ENCODE data around the gene SPAAR.
A peak's percentile ranks its signal among the peaks of the same experiment; 100 is the strongest.

Gene SPAAR

GRCh38 chr9:35944841-35945240 is 35.6 kb downstream of the SPAAR start:
- TF ChIP-seq, protein P1, sequence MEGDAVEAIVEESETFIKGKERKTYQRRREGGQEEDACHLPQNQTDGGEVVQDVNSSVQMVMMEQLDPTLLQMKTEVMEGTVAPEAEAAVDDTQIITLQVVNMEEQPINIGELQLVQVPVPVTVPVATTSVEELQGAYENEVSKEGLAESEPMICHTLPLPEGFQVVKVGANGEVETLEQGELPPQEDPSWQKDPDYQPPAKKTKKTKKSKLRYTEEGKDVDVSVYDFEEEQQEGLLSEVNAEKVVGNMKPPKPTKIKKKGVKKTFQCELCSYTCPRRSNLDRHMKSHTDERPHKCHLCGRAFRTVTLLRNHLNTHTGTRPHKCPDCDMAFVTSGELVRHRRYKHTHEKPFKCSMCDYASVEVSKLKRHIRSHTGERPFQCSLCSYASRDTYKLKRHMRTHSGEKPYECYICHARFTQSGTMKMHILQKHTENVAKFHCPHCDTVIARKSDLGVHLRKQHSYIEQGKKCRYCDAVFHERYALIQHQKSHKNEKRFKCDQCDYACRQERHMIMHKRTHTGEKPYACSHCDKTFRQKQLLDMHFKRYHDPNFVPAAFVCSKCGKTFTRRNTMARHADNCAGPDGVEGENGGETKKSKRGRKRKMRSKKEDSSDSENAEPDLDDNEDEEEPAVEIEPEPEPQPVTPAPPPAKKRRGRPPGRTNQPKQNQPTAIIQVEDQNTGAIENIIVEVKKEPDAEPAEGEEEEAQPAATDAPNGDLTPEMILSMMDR (IDR thresholded peaks at IDR 0.05; ENCODE audit: extremely low read depth, insufficient read depth, missing control alignments): no peak
- in situ Hi-C loops (cut with MboI; ENCODE audit: low pct_unique_long_range_greater_than_20kb, low sequenced_read_pairs, unreplicated experiment): no loop called here
- no peak for DNase-seq (ENCODE audit: low spot score)

DNA sequence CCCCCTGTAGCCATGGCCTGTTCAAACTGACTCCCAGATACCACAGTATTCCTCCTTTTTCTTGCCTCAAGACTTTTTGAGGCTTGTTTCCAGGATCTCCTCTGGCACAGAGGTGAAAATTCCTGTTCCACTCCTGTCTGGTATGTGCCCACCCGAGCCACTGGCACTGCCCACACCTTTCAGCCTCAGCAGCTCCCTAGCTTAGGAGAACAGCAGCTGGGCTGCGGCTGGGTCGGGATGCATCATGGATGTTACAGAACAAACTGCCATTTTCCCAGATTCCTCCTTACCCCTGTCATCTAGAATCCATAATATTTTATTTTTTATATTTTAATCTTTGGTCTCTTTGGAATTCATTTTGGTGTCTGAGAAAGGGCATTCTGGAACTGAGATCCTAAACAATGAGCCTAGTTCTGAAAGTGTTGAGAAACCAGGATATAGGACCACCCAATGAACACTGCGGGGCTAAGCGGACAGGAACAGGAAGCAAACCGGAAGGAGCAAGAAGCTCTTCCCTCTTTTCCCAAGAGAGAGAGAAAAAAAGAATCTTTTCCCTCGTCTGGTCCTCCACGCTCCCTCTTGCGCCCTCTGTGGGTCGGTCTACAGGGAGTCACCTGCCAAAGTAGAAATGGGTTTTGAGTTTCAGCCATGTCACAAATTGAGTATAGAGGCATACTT is 36.2 kb downstream of the SPAAR start:
- in situ Hi-C loops (cut with MboI; ENCODE audit: low pct_unique_long_range_greater_than_20kb, low sequenced_read_pairs, unreplicated experiment): no loop called here
- peak; percentile 62 for DNase-seq (ENCODE audit: low spot score)
- TF ChIP-seq, protein P1 (IDR thresholded peaks at IDR 0.05; ENCODE audit: extremely low read depth, insufficient read depth, missing control alignments): peak; percentile 91

GRCh38 chr9:35948451-35948850 is 39.2 kb downstream of the SPAAR start:
- no peak for DNase-seq (ENCODE audit: low spot score)
- TF ChIP-seq, protein P1 (IDR thresholded peaks at IDR 0.05; ENCODE audit: extremely low read depth, insufficient read depth, missing control alignments): no peak
- in situ Hi-C loops (cut with MboI; ENCODE audit: low pct_unique_long_range_greater_than_20kb, low sequenced_read_pairs, unreplicated experiment): no loop called here

DNA sequence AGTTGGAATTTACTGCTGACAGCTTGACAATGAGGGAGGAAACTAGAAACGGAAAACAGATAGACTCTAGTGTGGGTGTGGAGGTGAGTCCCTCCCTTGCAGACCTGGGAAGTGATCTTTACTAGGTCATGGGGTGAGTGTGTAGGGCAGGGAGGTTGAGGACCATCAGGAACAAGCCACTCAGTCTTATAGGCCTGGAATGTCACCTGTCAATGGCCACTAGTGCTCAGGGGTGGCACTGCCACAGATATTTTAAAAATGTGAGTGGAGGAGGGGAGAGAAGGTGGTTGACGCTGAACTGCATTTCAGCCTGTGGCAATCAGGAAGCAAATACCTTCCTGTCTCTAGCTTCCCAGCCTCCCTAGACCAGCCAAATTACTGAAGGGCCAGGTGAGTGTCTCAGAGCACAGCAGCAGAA is 39.6 kb downstream of the SPAAR start:
- no peak for DNase-seq (ENCODE audit: low spot score)
- in situ Hi-C loops (cut with MboI; ENCODE audit: low pct_unique_long_range_greater_than_20kb, low sequenced_read_pairs, unreplicated experiment): no loop called here
- TF ChIP-seq, protein P1 (IDR thresholded peaks at IDR 0.05; ENCODE audit: extremely low read depth, insufficient read depth, missing control alignments): no peak

GRCh38 chr9:35951736-35952135 is 42.4 kb downstream of the SPAAR start:
- in situ Hi-C loops (cut with MboI; ENCODE audit: low pct_unique_long_range_greater_than_20kb, low sequenced_read_pairs, unreplicated experiment): no loop called here
- TF ChIP-seq, protein P1 (IDR thresholded peaks at IDR 0.05; ENCODE audit: extremely low read depth, insufficient read depth, missing control alignments): no peak

GRCh38 chr9:35952526-35953191 is 43.4 kb downstream of the SPAAR start:
- in situ Hi-C loops (cut with MboI; ENCODE audit: low pct_unique_long_range_greater_than_20kb, low sequenced_read_pairs, unreplicated experiment): no loop called here
- TF ChIP-seq, protein P1 (IDR thresholded peaks at IDR 0.05; ENCODE audit: extremely low read depth, insufficient read depth, missing control alignments): no peak
- DNase-seq (ENCODE audit: low spot score): no peak

More at GRCh38 chr9:35951736-35952135, 42.4 kb downstream of the SPAAR start:
- no peak for DNase-seq (ENCODE audit: low spot score)

Data from GM13977 (cell line).